Caco-2 (cell line): ENCODE data around the gene CTRB2. TPM values are rescaled to one million over a fixed set of nuclear protein-coding genes. Genes with fewer than 3 reads are reported as not detected.
A peak's percentile ranks its signal among the peaks of the same experiment; 100 is the strongest.

ENCODE experiments used
- BruUV-seq: library from RNA; stranded (reverse); fragments of 400-500 nt; replicated peaks from 2 replicates; lab custom pipeline; 2021; lab: Mats Ljungman, UMichigan
- CTCF ChIA-PET: fragments of 300-600 bp; sonication (Branson Sonifier 250); formaldehyde crosslinking; loops from one replicate; lab custom pipeline; 2022; ENCODE audit warnings: antibody characterized with exemption; lab: Charles Lee
- POLR2A ChIA-PET: fragments of 300-600 bp; sonication (Branson Sonifier 250); formaldehyde crosslinking; loops from one replicate; lab custom pipeline; 2022; ENCODE audit warnings: antibody characterized with exemption; lab: Charles Lee
- DNase-seq, 2 experiments: peaks; one replicate each; pipeline versions ENCODE4 v3.0.0 to v3.0.0-alpha.2; 2020 to 2022
- H3K27me3 ChIP-seq: replicated peaks from 2 replicates; pipeline ENCODE4 v1.6.0; 2011; ENCODE audit warnings: low read length; ENCODE audit not compliant: control insufficient read depth, insufficient read depth
- H3K36me3 ChIP-seq: 2 replicates; pipeline ENCODE4 v1.5.1; 2011; ENCODE audit warnings: low read length; ENCODE audit not compliant: control insufficient read depth, insufficient read depth
- H3K4me1 ChIP-seq: fragments of 250-450 bp; sonication (Bioruptor Pico); 2 replicates; pipeline ENCODE4 v1.5.1; 2020; ENCODE audit warnings: mild to moderate bottlenecking
- H3K4me3 ChIP-seq: 2 replicates; pipeline ENCODE4 v1.5.1; 2011; ENCODE audit warnings: low read depth, mild to moderate bottlenecking, control low read depth, low read length
- H3K9me3 ChIP-seq: fragments of 250-450 bp; sonication (Bioruptor Pico); 2 replicates; pipeline ENCODE4 v1.5.1; 2020; ENCODE audit warnings: mild to moderate bottlenecking, moderate library complexity
- H3K27ac Mint-ChIP-seq: one replicate; pipeline ENCODE4 v1.8.0; 2022; ENCODE audit warnings: mixed read lengths; ENCODE audit not compliant: unreplicated experiment
- H3K27me3 Mint-ChIP-seq: one replicate; pipeline ENCODE4 v1.8.0; 2022; ENCODE audit warnings: mixed read lengths; ENCODE audit not compliant: insufficient read depth, unreplicated experiment
- H3K36me3 Mint-ChIP-seq: one replicate; pipeline ENCODE4 v1.8.0; 2022; ENCODE audit warnings: mild to moderate bottlenecking, mixed read lengths; ENCODE audit not compliant: insufficient read depth, unreplicated experiment
- H3K4me1 Mint-ChIP-seq: one replicate; pipeline ENCODE4 v1.8.0; 2022; ENCODE audit warnings: low read depth, mixed read lengths; ENCODE audit not compliant: unreplicated experiment
- H3K4me3 Mint-ChIP-seq: one replicate; pipeline ENCODE4 v1.8.0; 2022; ENCODE audit warnings: mild to moderate bottlenecking, moderate library complexity, mixed read lengths; ENCODE audit not compliant: unreplicated experiment
- H3K9me3 Mint-ChIP-seq: one replicate; pipeline ENCODE4 v1.8.0; 2022; ENCODE audit warnings: mixed read lengths; ENCODE audit not compliant: unreplicated experiment
- CTCF ChIP-seq, 2 experiments: fragments of 200-600 bp in 1 of 2; IDR thresholded peaks; 1 replicate in 1 of 2; 2 replicates in 1 of 2; pipeline versions ENCODE4 v1.5.1 to v1.8.0; 2011 to 2022; ENCODE audit warnings: antibody characterized with exemption in 1 of 2, control low read depth in 1 of 2, inconsistent platforms in 1 of 2, low read depth in 1 of 2, low read length in 1 of 2, mild to moderate bottlenecking in 1 of 2, moderate library complexity in 1 of 2; ENCODE audit not compliant: insufficient read depth in 1 of 2, severe bottlenecking in 1 of 2, unreplicated experiment in 1 of 2
- intact Hi-C: fragments of 100-400 bp; cut with micrococcal nuclease; formaldehyde crosslinking; loops from one replicate; pipeline ENCODE4 v1.10.0; 2022; ENCODE audit not compliant: unreplicated experiment
- total RNA-seq: library from RNA; stranded (reverse); gene quantifications from 2 replicates; pipeline ENCODE4 v1.2.3, GENCODE V29; 2022

CTRB2 gene
- total RNA-seq, 1 experiment from 2014 or later: not detected

- peaks cover 57% of the 10 kb centered on the region for H3K4me1 Mint-ChIP-seq
- Histone ChIP-seq H3K27me3 (no peaks in the 10 kb centered on the region), H3K36me3 (0 out of 2 replicates have a peak, but pooled peaks cover 3% of the 10 kb centered on the region), H3K4me1 (peaks cover 80% of the 10 kb centered on the region), H3K4me3 (peak overlapping the region; percentile 96), H3K9me3 (no peaks in the 10 kb centered on the region)
- H3K27me3 Mint-ChIP-seq: no peaks in the 10 kb centered on the region
- peak overlapping the region; percentile 89 for H3K27ac Mint-ChIP-seq
- no TSS peak for BruUV-seq
- no peak for DNase-seq
- intact Hi-C loops: loop anchor here (5.0 kb wide), 1 partner anchor 137 kb away; no protein-coding TSS in a partner anchor
- POLR2A ChIA-PET: interaction anchor here (0.6 to 1.7 kb wide), 4 partner anchors 16 to 127 kb away, joined by 3 to 7 read pairs (median 4); no protein-coding TSS in a partner anchor
- TF ChIP-seq CTCF (IDR thresholded peaks at IDR 0.05; ENCODE audit: insufficient read depth in 1 of 2, low read depth in 1 of 2, low read length in 1 of 2, severe bottlenecking in 1 of 2, unreplicated experiment in 1 of 2): no peak
- H3K9me3 Mint-ChIP-seq: no peaks in the 10 kb centered on the region
- H3K4me3 Mint-ChIP-seq: peak overlapping the region; percentile 96
- H3K36me3 Mint-ChIP-seq: peaks cover 61% of the 10 kb centered on the region
- CTCF ChIA-PET: interaction anchor here (0.6 to 2.0 kb wide), 8 partner anchors 9 to 160 kb away, joined by 3 to 10 read pairs (median 4); no protein-coding TSS in a partner anchor
Observed at GRCh38 chr16:75250089-75250808, 43.3 kb upstream of the CTRB2 start.

- TF ChIP-seq CTCF (IDR thresholded peaks at IDR 0.05; ENCODE audit: insufficient read depth in 1 of 2, low read depth in 1 of 2, low read length in 1 of 2, severe bottlenecking in 1 of 2, unreplicated experiment in 1 of 2): no peak
- POLR2A ChIA-PET: no interaction called here
- intact Hi-C loops: no loop called here
Observed at GRCh38 chr16:75249441-75249840, 42.5 kb upstream of the CTRB2 start.

GRCh38 chr16:75248536-75249380, 41.8 kb upstream of the CTRB2 start:
- H3K4me3 ChIP-seq: no peak overlapping the region

More at GRCh38 chr16:75249441-75249840, 42.5 kb upstream of the CTRB2 start:
- H3K27me3 Mint-ChIP-seq: no peaks in the 10 kb centered on the region
- DNase-seq: no peak
- H3K4me3 Mint-ChIP-seq: peak overlapping the region; percentile 96
- peak overlapping the region; percentile 89 for H3K27ac Mint-ChIP-seq
- peaks cover 5% of the 10 kb centered on the region; the same call in 1 of the 2 replicates for H3K36me3 ChIP-seq
- no peaks in the 10 kb centered on the region for H3K9me3 ChIP-seq
- peaks cover 69% of the 10 kb centered on the region for H3K36me3 Mint-ChIP-seq
- no TSS peak for BruUV-seq
- H3K4me1 Mint-ChIP-seq: peaks cover 56% of the 10 kb centered on the region
- no peaks in the 10 kb centered on the region for H3K9me3 Mint-ChIP-seq
- no peak overlapping the region for H3K4me3 ChIP-seq
- peaks cover 83% of the 10 kb centered on the region for H3K4me1 ChIP-seq
- no peaks in the 10 kb centered on the region for H3K27me3 ChIP-seq
- CTCF ChIA-PET: interaction anchor here (1.3 to 2.0 kb wide), 3 partner anchors 15 to 136 kb away, joined by 4 to 10 read pairs (median 9); no protein-coding TSS in a partner anchor

More at GRCh38 chr16:75248536-75249380, 41.8 kb upstream of the CTRB2 start:
- peaks cover 76% of the 10 kb centered on the region for H3K36me3 Mint-ChIP-seq
- no peaks in the 10 kb centered on the region for H3K27me3 Mint-ChIP-seq
- no peak for TF ChIP-seq CTCF (IDR thresholded peaks at IDR 0.05; ENCODE audit: insufficient read depth in 1 of 2, low read depth in 1 of 2, low read length in 1 of 2, severe bottlenecking in 1 of 2, unreplicated experiment in 1 of 2)
- no peak for DNase-seq
- H3K4me3 Mint-ChIP-seq: no peak overlapping the region
- Histone ChIP-seq H3K36me3 (peaks cover 6% of the 10 kb centered on the region; the same call in 1 of the 2 replicates), H3K4me1 (peaks cover 82% of the 10 kb centered on the region), H3K9me3 (no peaks in the 10 kb centered on the region), H3K27me3 (no peaks in the 10 kb centered on the region)
- H3K9me3 Mint-ChIP-seq: no peaks in the 10 kb centered on the region
- BruUV-seq: no TSS peak
- intact Hi-C loops: no loop called here
- peaks cover 59% of the 10 kb centered on the region for H3K4me1 Mint-ChIP-seq
- H3K27ac Mint-ChIP-seq: peak overlapping the region; percentile 95
- ChIA-PET POLR2A (no interaction called here), CTCF (interaction anchor here (1.0 to 2.0 kb wide), 2 partner anchors 14 to 15 kb away, joined by 4 to 9 read pairs; no protein-coding TSS in a partner anchor)
